KG1 (cell line): ENCODE results near the gene GPC6.

Source experiments
- DNase-seq: peaks from one replicate; lab custom pipeline; 2025; lab: John Stamatoyannopoulos, UW

The GPC6 gene

GRCh38 chr13:93562676-93563075 lies 336.1 kb downstream of the GPC6 start:
- DNase-seq: no peak

DNA sequence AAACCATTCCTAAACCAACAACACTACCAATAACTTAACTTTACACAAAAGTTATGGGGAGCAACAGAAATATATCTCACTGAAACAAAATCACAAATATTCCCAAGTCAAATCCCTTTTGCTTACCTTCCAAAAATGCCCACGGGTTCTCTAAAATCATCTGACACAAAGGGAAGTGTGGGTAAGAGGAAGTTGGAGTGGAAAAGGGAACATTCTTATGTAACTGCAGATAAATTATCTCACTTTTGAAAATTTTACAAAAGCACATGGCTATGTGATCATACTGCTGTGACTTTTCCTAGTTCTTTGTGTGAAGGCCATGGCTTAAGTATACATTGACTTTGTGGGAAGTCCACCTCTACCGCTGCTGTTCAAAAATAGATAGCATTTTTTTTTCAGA lies 350.5 kb downstream of the GPC6 start:
- DNase-seq: no peak

DNA sequence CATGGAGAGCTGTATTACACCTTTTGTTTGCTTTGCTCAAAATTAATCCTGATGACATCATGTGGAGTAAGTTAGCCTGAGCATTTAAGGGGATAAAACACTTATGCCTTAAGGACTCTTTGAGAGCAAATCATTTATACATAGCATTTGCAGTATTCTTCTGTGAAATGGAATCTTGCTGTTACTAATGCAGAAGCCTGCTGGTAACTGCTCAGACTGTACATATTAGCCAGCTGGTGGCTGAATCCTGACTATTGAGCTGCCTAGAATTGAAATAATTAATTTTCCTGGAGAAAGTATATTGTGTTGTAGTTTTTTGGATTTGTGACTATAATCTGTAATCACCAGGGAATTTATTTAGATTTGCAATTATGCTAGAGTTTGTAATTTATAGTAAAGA lies 363.2 kb downstream of the GPC6 start:
- no peak for DNase-seq

DNA sequence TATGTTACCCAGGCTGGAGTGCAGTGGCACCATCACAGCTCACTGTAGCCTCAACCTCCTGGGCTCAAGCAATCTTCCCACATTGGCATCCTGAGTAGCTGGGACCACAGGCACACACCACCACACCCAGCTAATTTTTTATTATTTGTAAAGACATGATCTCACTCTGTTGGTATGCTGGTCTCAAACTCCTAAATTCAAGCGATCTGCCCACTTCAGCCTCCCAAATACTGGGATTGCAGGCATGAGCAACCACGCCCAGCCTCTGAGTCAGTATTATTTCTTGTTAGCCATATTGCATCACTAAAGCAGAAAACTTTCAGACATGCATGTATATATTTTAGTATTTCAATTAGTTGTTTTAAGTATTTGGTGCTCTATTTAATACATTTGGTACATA lies 376.4 kb downstream of the GPC6 start:
- DNase-seq: no peak

DNA sequence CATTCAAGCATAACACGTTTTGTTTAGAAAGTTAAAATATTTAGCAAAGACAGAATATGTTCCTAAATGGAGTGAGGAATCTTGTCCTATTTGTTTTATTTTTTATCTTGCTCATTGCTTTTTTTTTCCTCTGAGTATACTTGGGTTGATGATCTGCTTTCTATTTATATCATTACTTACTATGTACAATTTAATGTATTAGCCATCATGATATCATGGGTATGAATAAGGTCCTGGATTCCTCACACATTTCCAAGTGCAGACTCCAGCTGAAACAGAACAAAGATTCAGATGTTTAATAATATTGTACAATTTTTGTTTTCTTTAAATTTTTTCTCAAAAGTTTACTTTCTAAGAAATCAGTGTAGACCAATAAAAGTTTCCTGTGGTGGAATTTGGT lies 388.2 kb downstream of the GPC6 start:
- no peak for DNase-seq

DNA sequence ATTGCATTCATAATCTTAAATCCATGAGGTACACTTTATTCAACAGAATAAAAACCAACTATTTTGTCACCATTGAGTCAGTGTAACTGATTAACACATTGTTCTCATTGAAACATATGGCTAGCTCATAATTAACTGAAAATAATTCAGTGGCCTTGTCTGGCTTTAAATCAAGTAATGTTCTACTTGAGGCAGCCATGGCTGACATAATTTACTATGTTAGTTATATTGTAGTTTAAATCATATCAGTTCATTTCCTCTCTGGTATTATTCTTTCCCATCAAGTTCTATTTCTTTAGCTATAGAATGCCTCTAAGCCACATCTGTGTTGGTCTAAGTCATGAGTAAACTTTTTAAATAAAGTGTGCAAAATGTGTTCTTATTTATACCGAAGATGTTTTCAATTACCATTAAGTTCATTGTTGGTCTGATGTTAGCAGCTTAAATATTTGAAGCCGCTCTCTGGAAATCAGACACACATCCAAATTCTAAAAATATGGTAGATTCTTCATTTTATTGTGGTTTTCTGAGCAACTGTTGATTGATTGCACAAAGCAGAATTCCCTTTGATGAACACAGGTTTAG lies 393.7 kb downstream of the GPC6 start:
- no peak for DNase-seq

DNA sequence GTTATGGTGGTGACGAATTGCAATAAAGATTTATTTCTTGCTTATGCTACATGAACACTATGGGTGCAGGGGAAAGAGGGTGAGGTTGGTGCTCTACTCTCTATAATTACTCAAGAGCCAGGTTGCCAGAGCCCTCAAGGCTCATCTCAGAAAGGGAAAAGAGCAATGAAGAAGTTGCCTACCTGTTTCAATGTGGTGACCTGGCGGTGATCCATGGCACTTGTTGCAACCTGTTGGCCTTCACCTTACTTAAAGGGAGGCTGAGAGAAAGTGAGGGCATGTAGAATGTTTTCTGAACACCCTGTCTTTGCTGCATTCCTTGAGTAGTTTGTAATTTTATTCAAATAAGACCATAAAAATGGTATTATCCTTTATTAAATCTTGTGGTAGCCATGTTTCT lies 394.4 kb downstream of the GPC6 start:
- no peak for DNase-seq

- DNase-seq: no peak
Observed at GRCh38 chr13:93621966-93622365, 395.4 kb downstream of the GPC6 start.

GRCh38 chr13:93624311-93624777 lies 397.7 kb downstream of the GPC6 start:
- DNase-seq: no peak

DNA sequence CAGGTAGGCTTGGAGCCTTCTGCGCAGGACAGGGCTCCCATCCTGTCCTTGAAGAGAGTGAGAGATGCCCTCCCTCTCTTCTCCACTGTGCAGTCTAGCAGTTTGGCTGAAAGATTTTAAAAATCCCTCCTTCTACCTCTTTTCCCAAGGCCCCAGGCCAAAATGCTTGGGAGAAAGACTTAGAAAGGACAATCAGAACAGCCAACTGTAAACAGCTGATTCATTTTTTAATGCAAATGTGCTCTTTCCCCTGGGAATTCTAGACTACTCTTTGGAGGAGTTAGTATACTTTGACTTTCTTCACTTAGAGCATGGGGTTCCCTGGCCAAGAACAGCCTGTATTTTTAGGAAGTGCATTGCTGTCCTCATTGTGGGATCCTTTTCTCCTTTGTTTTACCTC lies 398.9 kb downstream of the GPC6 start:
- DNase-seq: no peak

DNA sequence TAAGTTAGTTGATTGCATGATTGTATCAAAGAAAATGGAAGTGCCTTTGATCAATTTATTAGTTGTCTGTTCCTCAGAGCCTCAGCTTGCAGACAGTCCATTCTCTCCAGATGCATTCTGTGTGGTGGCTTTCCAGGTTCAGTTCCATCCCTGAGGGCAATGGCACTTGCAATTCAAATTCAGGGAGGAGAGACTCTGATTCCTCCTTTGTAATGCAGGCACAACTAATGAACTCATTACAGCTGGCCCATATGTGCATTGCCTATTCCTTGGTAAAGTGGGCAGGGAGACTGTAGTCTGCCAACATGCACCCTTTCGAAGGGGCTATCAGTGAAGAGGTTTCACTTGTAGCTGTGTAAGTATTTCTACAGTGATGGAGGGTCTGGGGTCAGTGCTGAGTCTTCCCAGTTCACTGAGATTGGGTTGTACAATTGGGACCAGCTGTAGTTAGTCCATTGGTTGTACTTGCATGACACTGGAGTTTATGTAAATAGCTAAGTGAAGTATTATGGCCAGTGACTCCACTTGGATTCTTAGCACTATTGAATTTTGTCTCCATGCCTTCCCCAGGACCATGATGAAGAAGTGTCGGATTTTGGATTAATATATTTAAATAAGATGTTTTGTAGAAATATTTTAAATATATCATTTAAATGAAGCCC lies 401.7 kb downstream of the GPC6 start:
- DNase-seq: no peak

DNA sequence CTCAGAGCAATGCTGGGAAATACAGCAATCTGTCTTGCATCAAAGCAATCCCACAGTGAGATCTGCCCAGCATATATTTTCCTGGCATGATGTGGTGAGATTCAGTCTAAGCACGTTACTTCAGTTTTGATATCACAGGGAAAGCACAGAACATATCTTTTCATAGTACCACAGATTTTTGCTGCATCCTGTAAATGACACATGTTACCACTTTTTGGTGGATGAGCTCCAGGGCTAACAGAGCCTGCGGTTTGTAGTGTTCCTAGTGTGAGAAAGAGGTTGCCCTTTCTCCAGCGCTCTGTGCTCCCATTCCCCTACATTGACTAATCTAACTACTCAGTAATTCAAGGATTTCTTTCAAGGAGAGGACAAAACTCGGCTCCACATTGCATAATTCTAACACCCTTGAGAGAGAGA lies 409.0 kb downstream of the GPC6 start:
- no peak for DNase-seq

DNA sequence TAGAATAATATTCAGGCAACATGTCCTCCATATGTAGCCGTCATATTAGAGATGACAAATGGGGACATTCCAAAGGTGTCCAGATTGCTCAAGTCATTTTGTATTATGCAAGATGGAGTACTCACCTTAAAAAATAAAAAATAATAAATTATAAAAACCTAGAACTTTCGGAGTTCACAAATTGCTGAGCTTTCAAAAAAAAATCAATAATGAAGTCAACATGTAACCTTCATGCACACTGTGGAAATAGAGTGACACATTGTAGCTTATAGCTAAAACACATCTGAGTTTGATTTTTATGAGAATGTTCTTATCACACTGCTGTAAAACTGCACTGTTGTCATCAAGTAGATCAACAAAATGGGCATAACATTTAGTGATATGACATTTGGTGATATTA lies 411.2 kb downstream of the GPC6 start:
- DNase-seq: no peak

GRCh38 chr13:93640452-93640851 lies 413.8 kb downstream of the GPC6 start:
- DNase-seq: no peak

DNA sequence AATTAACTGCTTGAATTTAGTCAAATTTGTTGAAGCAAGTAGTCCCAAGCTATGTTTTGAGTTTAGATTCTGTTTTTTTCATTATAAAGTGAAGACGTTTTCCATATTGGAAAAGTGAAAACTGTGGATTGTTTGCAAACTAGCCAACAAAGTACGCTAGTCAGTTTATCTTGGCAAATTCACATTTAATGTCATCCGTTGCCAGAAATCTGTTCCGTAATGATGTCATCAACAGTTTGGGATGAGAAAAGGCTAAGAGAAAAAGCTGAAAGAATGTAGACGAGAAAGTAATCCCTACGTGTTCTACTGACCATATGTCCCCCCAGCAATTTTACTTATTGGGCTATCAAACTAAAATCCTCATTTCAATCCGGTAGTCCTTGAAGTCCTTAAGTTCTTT lies 419.6 kb downstream of the GPC6 start:
- DNase-seq: no peak

- no peak for DNase-seq
Observed at GRCh38 chr13:93649496-93649895, 422.9 kb downstream of the GPC6 start.

GRCh38 chr13:93653776-93654175 lies 427.2 kb downstream of the GPC6 start:
- no peak for DNase-seq

DNA sequence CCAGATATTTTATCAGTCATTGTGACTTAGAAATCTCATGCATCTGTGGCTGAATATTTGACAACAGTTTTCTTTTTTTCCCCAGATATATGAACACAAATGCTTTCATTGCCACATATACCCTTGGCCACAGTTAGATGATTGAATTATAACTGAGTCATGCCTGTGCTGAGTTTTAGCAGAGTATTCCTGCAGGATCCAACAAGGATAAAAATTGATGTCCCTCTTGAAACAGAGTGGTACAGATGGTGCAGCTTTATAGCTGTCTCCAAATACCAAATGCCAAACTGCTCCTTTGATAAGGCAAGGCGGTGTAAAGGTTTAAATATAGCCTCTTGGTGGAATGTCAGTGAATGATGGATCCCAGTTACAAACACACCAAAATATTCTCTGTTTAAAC lies 428.5 kb downstream of the GPC6 start:
- no peak for DNase-seq

DNA sequence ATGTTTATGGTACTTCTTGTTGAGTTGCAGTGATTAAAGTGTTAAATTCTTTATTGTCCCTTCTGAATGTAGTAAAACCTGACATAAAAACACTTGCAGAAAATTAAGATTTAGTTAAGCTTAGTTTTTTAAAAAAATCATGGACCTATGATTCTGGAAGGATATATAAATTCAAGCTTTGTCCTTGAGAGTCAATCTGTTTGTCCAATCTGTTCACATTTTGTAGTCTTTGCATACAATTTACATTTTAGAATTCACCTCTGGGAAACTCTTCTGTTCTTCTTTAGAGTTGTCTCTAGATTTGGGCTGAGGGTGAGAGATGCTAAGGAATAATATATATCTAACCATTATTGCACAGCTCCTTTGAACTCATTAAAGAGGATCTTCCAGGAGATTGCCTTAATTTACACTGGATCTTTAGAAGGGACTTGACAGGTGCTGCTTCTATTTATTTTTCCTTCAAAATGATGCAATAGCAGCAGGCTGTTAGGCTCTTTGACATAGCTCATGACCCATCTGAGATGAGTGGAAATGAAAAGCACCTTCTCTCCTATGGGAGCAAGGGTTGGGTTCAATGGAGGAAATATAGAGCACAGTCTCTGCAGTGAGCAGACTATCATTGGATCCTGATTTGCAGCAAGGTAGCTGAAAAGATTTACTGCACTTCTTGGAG lies 433.9 kb downstream of the GPC6 start:
- DNase-seq: no peak

DNA sequence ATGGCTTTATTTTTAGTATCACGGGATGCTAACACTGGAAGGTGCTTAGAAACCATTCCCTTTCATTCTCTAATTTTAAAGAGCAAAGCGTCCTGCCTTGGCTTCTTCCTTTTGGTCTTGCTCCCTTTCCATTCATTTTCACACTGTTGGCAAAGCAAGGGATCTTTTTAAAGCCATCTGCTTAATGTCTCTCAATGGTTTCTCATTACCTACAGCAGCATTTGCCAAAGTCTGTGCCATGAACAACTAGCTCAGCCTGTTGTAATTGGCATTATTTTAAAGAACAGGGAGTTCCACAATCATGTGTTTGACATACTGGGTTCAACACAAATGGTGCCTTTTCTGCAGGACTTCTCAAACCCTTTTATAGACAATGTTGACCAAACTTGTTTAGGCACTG lies 444.3 kb downstream of the GPC6 start:
- no peak for DNase-seq

DNA sequence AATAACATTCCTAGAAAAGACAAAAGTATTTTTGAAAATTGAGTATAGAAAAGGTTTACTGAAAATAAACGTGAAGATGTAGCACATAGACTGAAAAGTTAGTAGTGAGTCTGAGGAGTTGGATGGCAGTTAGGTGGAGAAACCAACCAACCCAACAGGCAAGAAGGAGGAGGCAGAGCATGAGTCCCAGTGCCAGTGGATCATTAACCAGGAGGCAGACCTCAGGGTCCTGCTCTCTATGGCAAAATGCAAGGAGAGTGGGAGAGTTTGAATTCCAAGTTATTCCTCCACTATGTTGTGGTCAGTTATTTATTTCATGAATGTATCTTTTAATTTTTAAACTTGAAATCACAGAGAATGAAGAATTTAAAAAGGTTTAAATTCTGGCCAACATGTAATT lies 446.4 kb downstream of the GPC6 start:
- no peak for DNase-seq

- DNase-seq: no peak
Observed at GRCh38 chr13:93673885-93674284, 447.3 kb downstream of the GPC6 start.

DNA sequence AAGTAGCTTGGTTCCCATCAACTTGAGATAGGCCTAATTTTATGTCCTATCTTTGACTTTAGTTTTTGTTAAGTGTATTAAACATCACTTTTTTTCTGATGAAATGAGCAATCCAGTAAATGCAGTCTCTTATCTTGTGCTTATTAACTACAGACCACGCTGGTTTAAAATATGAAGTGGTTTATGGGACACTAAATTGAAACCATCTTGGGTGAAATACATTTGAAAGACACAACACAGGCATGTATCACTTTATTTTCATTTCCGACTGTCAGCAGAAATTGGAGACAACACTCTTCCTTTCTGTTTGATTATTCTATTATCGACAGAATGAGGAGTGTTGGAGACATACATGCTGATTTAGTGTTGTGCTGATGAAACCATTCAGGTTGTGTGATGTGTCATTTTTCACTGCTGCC lies 447.7 kb downstream of the GPC6 start:
- DNase-seq: no peak

DNA sequence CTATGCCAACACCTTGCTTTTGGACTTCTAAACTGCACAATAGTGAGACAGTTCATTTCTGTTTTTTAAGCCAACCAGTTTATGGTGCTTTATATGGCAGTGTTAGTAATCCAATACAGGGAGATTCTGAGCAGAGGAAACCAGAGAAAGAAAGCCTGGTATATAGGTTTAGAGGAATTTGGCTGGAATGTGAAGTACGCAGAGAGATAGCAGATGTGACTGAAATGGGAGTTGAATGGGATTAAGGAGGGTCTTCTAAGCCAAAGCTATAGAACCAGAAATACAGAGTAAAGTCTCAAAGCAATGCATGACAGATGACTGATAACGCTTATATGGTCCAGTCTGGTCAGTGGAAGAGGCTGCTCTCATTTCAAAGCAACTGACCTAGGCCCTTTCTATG lies 453.7 kb downstream of the GPC6 start:
- DNase-seq: no peak
